Hematopoietic multipotent progenitor cell treated with erythropoietin and hydrocortisone succinate and interleukin-3 and kit ligand, for 15 days (in vitro differentiated cells): ENCODE results near the gene CYP4F3.
"Not testable (repeated sequence)": the region's sequence is repeated elsewhere in the genome, so short reads cannot be mapped to it uniquely, and the experiment has no call there.

ENCODE experiments used
- DNase-seq: peaks from one replicate; pipeline ENCODE4 v3.0.0-alpha.2; 2015; ENCODE audit warnings: low spot score

Gene CYP4F3

DNA sequence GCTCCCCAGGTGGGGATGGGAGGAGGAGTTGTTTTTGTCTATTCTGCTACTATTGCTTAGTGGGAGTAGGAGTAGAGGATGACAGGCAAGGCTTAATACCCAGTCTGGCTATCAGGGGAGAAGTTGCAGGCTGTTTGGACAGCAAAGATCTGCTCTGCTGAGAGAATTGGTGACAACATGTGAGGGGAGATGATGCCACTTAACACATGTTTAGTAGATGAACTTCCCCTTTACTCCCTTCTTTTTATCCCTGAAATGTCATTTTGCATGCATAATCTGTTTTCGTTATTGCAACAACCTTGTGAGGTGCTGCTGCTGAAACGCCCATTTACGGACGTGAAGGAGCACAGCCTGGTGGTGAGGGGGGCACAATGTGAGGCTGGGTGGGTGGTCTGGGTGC is 29.2 kb downstream of the CYP4F3 start:
- no peak for DNase-seq

DNA sequence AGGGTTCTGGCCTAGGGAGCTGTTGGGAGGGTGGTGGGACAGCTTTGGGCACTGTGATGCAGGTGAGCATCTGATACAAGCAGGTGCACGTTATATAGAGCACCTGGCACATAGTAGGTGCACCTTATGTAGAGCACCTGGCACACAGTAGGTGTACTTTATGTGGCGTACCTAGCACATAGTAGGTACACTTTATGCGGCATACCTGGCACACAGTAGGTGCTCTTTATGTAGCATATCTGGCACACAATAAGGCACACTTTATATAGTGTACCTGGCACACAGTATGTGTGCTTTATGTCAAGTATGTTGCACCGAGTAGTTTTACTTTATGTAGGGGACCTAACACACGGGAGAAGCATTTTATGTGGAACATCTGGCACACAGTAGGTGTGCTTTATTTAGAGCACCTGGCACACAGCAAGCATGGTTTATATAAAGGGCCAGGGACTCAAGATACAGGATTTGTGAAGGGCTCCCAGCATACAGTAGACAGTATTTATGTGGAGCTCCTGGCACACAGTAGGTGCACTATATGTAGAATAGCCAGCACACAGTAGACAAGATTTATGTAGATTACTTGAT is 30.6 kb downstream of the CYP4F3 start:
- no peak for DNase-seq

DNA sequence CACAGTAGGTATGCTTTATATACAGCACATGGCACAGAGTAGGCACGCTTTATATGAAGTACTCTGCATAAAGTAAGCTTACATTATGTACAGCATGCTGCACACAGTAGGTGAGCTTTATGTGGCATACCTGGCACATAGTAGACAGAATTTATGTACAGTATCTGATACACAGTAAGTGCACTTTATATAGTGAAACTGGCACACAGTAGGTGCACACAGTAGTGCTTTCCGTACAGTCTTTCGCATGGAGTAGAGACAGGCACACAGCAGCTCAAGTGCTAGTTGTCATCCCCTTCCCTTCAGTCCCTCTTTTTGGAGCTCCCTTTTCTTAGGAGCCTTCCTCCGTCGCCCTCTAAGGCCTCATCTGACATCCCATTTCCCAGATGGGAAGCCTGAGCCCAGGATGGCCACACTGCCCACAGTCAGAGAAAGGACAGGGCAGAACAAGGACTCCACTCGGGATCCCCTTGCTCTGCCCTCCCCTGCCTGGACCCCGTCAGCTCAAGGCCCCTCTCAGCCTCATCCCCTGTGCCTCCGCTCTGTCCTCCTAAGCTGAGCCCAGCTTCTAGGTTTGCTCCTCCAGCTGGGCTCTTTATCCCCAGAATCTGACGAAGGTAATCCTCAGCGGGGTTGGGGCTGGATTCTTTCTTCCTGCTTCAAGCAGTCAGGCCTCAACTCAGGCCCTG is 31.3 kb downstream of the CYP4F3 start:
- DNase-seq: no peak

DNA sequence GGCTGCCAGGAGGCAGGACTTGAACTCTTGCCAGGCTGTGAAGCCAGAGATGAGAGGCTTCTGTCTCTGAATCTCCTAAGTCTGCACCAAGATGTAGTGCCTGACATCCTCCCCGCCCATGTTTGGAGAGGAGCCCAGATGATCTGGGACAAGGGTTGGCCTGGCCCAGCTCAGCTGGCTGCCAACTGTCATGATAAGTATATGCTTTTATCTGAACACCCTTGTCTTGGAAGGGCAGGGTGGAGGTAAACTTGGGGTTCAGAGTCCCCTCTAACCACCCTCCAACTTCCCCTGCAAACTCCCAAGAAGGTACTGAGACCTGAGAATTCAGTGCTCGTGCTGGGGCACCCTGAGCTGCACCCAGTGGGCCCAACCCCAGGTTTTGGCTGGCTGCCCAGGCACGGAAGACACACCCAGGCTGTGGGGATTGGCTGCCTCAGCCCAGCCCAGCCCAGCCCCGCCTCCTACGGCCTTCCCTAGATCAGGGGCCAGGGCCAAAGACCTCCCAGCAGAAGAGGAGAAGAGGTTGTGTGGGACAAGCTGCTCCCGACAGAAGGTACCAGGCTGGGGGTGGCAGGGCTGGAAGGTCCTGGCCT is 32.0 kb downstream of the CYP4F3 start, which contains the start of gene CYP4F12:
CYP4F12 (plus strand) TSS at position 508 of the 596 bp plus-strand sequence. CDS start 443 bp downstream, outside the sequence.
- DNase-seq: peak; percentile 94

DNA sequence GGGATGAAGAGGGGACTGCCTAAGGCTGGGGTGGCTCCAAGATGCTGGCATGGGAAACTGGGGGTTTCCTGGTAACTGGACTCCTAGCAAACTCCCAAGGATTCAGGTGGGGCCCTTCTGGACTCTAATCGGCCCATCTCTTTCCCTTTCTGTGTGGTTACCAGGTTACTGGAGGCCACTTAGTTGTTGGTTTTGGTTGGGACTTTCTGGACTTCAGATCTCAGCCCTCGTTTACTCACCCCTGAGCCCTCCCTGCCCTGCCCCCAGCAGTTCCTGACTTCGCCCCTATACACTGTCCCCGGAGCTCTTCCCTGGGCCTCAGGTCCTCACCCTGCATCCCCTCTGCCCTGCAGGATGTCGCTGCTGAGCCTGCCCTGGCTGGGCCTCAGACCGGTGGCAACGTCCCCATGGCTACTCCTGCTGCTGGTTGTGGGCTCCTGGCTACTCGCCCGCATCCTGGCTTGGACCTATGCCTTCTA is 32.5 kb downstream of the CYP4F3 start:
- DNase-seq: no peak

DNA sequence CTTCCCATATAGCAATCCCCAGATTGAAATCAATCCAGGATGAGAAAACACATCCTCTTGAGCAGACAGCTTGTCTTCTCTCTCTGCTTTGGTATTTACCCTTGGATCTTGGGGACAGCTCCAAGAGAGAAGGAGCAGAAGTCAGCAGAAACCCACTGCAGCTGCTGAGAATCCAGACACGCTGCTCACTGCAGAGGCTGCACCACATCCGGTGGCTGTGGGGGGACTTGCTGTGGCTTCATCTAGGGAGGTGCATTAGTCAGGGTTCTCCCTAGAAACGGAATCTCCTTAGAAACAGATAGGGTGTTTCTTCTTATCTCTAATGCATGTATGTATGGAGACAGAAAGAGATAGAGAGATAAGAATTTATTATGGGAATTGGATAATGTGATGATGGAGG is 34.9 kb downstream of the CYP4F3 start:
- no peak for DNase-seq

DNA sequence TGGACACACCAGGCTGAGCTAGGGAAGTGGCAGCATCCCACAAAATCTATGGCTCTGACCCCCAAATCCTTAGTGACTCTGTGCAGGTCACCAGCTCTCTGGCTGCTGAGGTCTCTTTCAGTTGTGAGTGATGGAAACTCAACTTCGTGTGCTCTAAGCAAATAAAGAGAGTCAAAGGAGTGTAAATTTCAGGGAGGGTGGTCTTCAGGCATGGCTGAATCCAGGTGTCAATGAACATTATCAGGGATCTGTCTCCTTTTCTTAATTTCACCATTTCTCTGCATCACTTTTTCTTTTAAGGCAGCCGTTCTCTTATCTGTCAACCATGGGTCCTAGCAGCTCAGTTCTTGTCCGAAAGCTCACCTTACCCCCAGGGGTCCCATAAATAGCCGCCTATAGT is 38.4 kb downstream of the CYP4F3 start:
- no peak for DNase-seq

DNA sequence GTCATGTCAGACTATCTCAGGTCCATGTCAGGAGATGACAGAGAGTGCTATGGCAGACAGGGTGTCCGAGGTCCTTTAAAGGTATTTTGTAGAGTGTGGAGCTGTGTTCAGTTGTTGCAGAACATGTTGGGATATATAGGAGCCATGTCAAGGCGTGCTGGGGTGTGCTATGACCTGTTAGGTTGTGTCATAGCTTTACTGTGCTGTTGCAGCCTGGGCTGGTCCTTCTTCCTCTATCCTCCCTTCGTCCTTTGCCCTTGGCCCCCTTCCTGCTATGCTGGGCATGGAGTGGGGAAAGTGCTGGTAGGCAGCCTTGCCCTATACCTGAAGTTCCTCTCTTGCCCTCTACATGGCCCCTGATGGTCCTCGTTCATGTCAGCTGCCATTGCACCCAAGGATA is 39.2 kb downstream of the CYP4F3 start:
- not testable (repeated sequence) for DNase-seq

DNA sequence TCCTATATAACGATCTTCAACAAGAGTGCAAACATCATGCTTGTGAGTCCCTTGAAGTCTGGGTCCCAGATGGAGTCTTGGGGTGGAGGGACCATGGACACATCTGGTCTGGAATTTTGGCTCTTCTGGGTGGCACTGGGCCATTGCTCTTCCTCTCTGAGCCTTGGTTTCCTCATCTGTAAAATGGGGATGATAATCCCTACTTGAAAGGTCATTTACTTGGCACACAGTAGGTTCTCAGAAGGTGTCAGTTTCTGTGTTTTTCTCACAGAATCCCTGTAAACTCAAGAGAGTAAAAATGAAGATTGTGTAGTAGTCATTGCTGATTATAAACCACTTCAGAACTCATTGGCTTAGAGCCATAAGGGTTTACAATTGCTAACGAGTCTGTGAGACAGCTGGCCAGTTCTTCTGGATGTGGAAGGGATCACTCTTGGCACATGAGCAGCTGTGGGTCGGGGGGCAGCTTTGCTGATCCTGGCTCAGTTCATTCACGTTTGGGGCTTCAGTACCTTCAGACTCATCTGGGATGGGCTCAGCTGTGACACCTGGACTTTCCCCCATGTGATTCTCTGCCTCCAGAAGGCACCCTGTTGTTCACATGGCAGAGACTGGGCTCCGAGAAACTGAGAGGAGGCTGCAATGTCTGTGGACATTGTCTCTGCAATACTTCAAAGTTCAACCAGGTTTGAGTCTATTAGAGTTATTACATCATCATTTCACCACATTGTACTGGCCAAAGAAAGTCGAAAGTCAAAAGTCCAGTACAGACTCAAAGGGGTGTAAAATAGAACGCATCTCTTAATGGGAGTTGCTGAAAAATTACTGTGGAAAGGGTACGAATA is 40.0 kb downstream of the CYP4F3 start:
- DNase-seq: no peak

DNA sequence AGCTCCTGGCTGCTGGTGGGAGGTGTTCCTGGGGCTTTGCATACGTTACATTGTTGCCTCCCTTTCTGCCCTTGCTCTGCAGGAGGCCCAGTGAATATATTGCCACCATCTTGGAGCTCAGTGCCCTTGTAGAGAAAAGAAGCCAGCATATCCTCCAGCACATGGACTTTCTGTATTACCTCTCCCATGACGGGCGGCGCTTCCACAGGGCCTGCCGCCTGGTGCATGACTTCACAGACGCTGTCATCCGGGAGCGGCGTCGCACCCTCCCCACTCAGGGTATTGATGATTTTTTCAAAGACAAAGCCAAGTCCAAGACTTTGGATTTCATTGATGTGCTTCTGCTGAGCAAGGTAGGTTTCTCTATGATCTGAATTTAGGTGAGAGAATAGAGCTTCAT is 42.7 kb downstream of the CYP4F3 start:
- DNase-seq: no peak

DNA sequence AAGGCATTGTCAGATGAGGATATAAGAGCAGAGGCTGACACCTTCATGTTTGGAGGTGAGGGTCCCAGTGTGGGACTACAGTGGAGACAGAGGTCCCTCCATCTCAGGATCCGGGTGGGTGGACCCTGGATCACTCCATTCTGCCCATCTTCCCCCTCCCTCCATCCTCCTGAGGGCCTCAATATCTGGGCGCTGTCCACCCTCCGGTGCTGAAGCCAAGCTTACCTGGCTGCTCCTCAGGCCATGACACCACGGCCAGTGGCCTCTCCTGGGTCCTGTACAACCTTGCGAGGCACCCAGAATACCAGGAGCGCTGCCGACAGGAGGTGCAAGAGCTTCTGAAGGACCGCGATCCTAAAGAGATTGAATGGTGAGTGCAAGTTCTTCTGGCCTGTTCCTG is 44.1 kb downstream of the CYP4F3 start:
- DNase-seq: no peak

DNA sequence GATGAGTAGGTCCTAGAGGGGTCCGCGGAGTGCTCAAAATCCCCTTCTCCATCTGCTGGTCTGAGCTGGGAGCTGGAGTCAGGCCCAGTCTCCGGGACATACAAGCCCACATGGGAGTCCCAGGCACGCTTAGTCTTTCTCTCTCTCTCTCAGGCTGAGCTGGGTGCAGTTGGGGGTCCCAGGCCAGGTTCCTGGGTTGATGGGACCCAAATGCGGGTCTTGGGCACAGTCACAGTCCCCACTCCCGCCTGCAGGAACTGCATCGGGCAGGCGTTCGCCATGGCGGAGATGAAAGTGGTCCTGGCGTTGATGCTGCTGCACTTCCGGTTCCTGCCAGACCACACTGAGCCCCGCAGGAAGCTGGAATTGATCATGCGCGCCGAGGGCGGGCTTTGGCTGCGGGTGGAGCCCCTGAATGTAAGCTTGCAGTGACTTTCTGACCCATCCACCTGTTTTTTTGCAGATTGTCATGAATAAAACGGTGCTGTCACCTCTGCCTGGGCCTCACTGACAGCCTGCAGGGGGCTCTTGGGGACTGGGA is 56.0 kb downstream of the CYP4F3 start:
- DNase-seq: no peak

DNA sequence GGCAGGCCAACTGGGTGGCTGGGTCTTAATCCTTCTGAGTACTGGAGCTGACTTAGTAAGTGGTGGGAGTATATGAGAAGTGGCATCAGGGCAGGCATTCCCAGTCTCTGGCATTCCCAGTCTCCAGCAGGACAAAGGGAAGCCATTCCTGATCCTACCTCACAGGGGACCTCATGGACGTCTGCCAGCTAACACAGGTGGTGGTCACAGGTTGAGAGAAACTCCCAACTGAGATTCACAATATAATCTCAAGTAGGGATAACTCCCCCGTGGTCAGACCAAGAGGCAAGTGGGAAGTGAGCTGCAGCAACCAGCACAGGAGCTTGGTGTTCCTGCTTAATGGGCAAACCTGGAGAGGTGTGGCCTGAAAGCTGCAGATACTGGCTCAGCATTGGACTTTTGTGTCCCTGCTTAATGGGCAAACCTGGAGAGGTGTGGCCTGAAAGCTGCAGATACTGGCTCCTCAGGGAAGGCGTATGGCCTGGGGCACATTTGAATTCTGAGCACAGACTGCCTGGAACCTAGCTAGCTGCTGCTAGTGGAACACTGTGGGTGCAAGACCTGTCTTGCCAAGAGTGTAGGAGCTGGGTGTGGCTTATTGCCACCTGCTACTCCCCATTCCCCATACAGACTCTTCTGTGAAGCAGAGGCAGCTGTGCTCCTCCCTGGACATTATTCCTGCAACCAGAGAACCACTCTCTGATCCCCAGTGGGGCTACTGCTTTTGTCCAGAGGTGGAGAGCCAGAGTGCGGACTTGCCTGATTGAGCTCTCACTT is 61.2 kb downstream of the CYP4F3 start:
- DNase-seq: no peak

DNA sequence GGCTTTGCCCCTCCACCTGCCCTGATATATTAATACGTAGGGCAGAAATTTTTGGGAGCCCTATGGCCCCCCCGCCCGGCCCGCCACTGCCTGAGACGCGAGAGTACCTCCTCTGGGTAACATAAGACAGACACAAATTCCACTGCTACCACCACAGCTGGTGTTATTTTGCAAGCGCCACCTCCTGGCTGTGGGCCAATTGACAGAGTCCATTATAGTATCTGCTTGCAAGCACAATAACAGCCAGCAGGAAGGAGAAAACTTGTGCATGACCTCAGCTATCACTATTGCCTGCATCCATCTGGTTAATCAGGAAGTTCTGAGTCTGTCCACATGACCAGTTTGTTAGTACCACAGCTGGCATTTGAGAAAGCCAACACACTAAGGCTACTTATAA is 61.8 kb downstream of the CYP4F3 start:
- DNase-seq: peak; percentile 60
